ENCODE data around the gene INPP4B. TPM values are rescaled to one million over a fixed set of nuclear protein-coding genes. Genes with fewer than 3 reads are reported as not detected.
A peak's percentile ranks its signal among the peaks of the same experiment; 100 is the strongest.

Gene INPP4B
- total RNA-seq, 1 donor from 2014 or later = 16.8 TPM

GRCh38 chr4:142128529-142128928 lies 717.6 kb downstream of the INPP4B start:
- H3K27ac Mint-ChIP-seq = no peak overlapping the region
- peaks cover 16% of the 10 kb centered on the region for H3K4me1 Mint-ChIP-seq (ENCODE audit: low read depth)
- H3K27me3 Mint-ChIP-seq (ENCODE audit: insufficient read depth) = no peaks in the 10 kb centered on the region
- H3K9me3 Mint-ChIP-seq = no peaks in the 10 kb centered on the region
- intact Hi-C loops (cut with micrococcal nuclease) = loop anchor here (5.0 to 10.0 kb wide), 4 partner anchors 154 to 1386 kb away; partner anchors contain the start of gene SMARCA5
- H3K36me3 Mint-ChIP-seq (ENCODE audit: low read depth) = peaks cover 2% of the 10 kb centered on the region
- no peak for DNase-seq (ENCODE audit: low spot score)
- H3K4me3 Mint-ChIP-seq = no peak overlapping the region

GRCh38 chr4:142126890-142127497 lies 719.1 kb downstream of the INPP4B start:
- Mint-ChIP-seq H3K27ac (no peak overlapping the region), H3K4me1 (ENCODE audit: low read depth) (peaks cover 18% of the 10 kb centered on the region), H3K9me3 (no peaks in the 10 kb centered on the region), H3K27me3 (ENCODE audit: insufficient read depth) (no peaks in the 10 kb centered on the region), H3K4me3 (no peak overlapping the region), H3K36me3 (ENCODE audit: low read depth) (peaks cover 2% of the 10 kb centered on the region)
- intact Hi-C loops (cut with micrococcal nuclease) = loop anchor here (1.0 to 10.0 kb wide), 9 partner anchors 155 to 1388 kb away; partner anchors contain the start of genes SMARCA5 and USP38
- DNase-seq (ENCODE audit: low spot score) = peak; percentile 27

- intact Hi-C loops (cut with micrococcal nuclease) = loop anchor here (5.0 to 10.0 kb wide), 5 partner anchors 157 to 1390 kb away; partner anchors contain the start of gene SMARCA5
- Mint-ChIP-seq H3K9me3 (no peaks in the 10 kb centered on the region), H3K4me1 (ENCODE audit: low read depth) (peaks cover 28% of the 10 kb centered on the region), H3K4me3 (no peak overlapping the region), H3K27me3 (ENCODE audit: insufficient read depth) (no peaks in the 10 kb centered on the region), H3K27ac (no peak overlapping the region), H3K36me3 (ENCODE audit: low read depth) (peaks cover 3% of the 10 kb centered on the region)
- DNase-seq (ENCODE audit: low spot score) = no peak
Measured at GRCh38 chr4:142124874-142125273, 721.2 kb downstream of the INPP4B start.

GRCh38 chr4:142121448-142122350 lies 724.4 kb downstream of the INPP4B start:
- Mint-ChIP-seq H3K4me1 (ENCODE audit: low read depth) (peaks cover 19% of the 10 kb centered on the region), H3K27ac (no peak overlapping the region), H3K27me3 (ENCODE audit: insufficient read depth) (no peaks in the 10 kb centered on the region), H3K4me3 (no peak overlapping the region), H3K9me3 (no peaks in the 10 kb centered on the region), H3K36me3 (ENCODE audit: low read depth) (peaks cover 14% of the 10 kb centered on the region)
- intact Hi-C loops (cut with micrococcal nuclease) = loop anchor here (5.0 to 10.0 kb wide), 2 partner anchors 286 to 1393 kb away; partner anchors contain the start of gene SMARCA5
- DNase-seq (ENCODE audit: low spot score) = no peak

- H3K27ac Mint-ChIP-seq = no peak overlapping the region
- no peak for DNase-seq (ENCODE audit: low spot score)
- no peak overlapping the region for H3K4me3 Mint-ChIP-seq
- H3K4me1 Mint-ChIP-seq (ENCODE audit: low read depth) = peaks cover 19% of the 10 kb centered on the region
- H3K9me3 Mint-ChIP-seq = no peaks in the 10 kb centered on the region
- H3K36me3 Mint-ChIP-seq (ENCODE audit: low read depth) = peaks cover 14% of the 10 kb centered on the region
- intact Hi-C loops (cut with micrococcal nuclease) = loop anchor here (5.0 to 10.0 kb wide), 2 partner anchors 286 to 1394 kb away; partner anchors contain the start of gene SMARCA5
- no peaks in the 10 kb centered on the region for H3K27me3 Mint-ChIP-seq (ENCODE audit: insufficient read depth)
Measured at GRCh38 chr4:142120921-142121320, 725.2 kb downstream of the INPP4B start.

GRCh38 chr4:142112451-142112850 lies 733.6 kb downstream of the INPP4B start:
- no peak for DNase-seq (ENCODE audit: low spot score)
- H3K27ac Mint-ChIP-seq = no peak overlapping the region
- H3K36me3 Mint-ChIP-seq (ENCODE audit: low read depth) = peaks cover 17% of the 10 kb centered on the region
- H3K27me3 Mint-ChIP-seq (ENCODE audit: insufficient read depth) = no peaks in the 10 kb centered on the region
- H3K4me1 Mint-ChIP-seq (ENCODE audit: low read depth) = no peaks in the 10 kb centered on the region
- H3K4me3 Mint-ChIP-seq = no peak overlapping the region
- intact Hi-C loops (cut with micrococcal nuclease) = no loop called here
- H3K9me3 Mint-ChIP-seq = no peaks in the 10 kb centered on the region

- Mint-ChIP-seq H3K4me1 (ENCODE audit: low read depth) (no peaks in the 10 kb centered on the region), H3K27ac (no peak overlapping the region), H3K9me3 (no peaks in the 10 kb centered on the region), H3K4me3 (no peak overlapping the region), H3K36me3 (ENCODE audit: low read depth) (peaks cover 12% of the 10 kb centered on the region), H3K27me3 (ENCODE audit: insufficient read depth) (no peaks in the 10 kb centered on the region)
- intact Hi-C loops (cut with micrococcal nuclease) = no loop called here
- no peak for DNase-seq (ENCODE audit: low spot score)
Measured at GRCh38 chr4:142110136-142110535, 736.0 kb downstream of the INPP4B start.

GRCh38 chr4:142104041-142104440 lies 742.1 kb downstream of the INPP4B start:
- no peak for DNase-seq (ENCODE audit: low spot score)
- intact Hi-C loops (cut with micrococcal nuclease) = no loop called here
- no peak overlapping the region for H3K27ac Mint-ChIP-seq
- no peaks in the 10 kb centered on the region for H3K4me1 Mint-ChIP-seq (ENCODE audit: low read depth)
- H3K36me3 Mint-ChIP-seq (ENCODE audit: low read depth) = peaks cover 7% of the 10 kb centered on the region
- H3K27me3 Mint-ChIP-seq (ENCODE audit: insufficient read depth) = no peaks in the 10 kb centered on the region
- no peaks in the 10 kb centered on the region for H3K9me3 Mint-ChIP-seq
- H3K4me3 Mint-ChIP-seq = no peak overlapping the region

GRCh38 chr4:142101401-142101800 lies 744.7 kb downstream of the INPP4B start:
- no peaks in the 10 kb centered on the region for H3K9me3 Mint-ChIP-seq
- H3K4me1 Mint-ChIP-seq (ENCODE audit: low read depth) = no peaks in the 10 kb centered on the region
- no peak overlapping the region for H3K27ac Mint-ChIP-seq
- no peak overlapping the region for H3K4me3 Mint-ChIP-seq
- H3K27me3 Mint-ChIP-seq (ENCODE audit: insufficient read depth) = no peaks in the 10 kb centered on the region
- peaks cover 6% of the 10 kb centered on the region for H3K36me3 Mint-ChIP-seq (ENCODE audit: low read depth)
- DNase-seq (ENCODE audit: low spot score) = no peak
- intact Hi-C loops (cut with micrococcal nuclease) = no loop called here

GRCh38 chr4:142100941-142101340 lies 745.2 kb downstream of the INPP4B start:
- Mint-ChIP-seq H3K9me3 (no peaks in the 10 kb centered on the region), H3K27ac (no peak overlapping the region), H3K27me3 (ENCODE audit: insufficient read depth) (no peaks in the 10 kb centered on the region), H3K4me1 (ENCODE audit: low read depth) (no peaks in the 10 kb centered on the region), H3K36me3 (ENCODE audit: low read depth) (peaks cover 6% of the 10 kb centered on the region), H3K4me3 (no peak overlapping the region)
- intact Hi-C loops (cut with micrococcal nuclease) = no loop called here
- DNase-seq (ENCODE audit: low spot score) = no peak

- Mint-ChIP-seq H3K4me3 (no peak overlapping the region), H3K4me1 (ENCODE audit: low read depth) (no peaks in the 10 kb centered on the region), H3K9me3 (no peaks in the 10 kb centered on the region), H3K36me3 (ENCODE audit: low read depth) (peaks cover 7% of the 10 kb centered on the region), H3K27ac (no peak overlapping the region), H3K27me3 (ENCODE audit: insufficient read depth) (no peaks in the 10 kb centered on the region)
- intact Hi-C loops (cut with micrococcal nuclease) = no loop called here
- no peak for DNase-seq (ENCODE audit: low spot score)
Measured at GRCh38 chr4:142098900-142099545, 747.1 kb downstream of the INPP4B start.

GRCh38 chr4:142098380-142098779 lies 747.7 kb downstream of the INPP4B start:
- no peaks in the 10 kb centered on the region for H3K27me3 Mint-ChIP-seq (ENCODE audit: insufficient read depth)
- intact Hi-C loops (cut with micrococcal nuclease) = no loop called here
- no peaks in the 10 kb centered on the region for H3K4me1 Mint-ChIP-seq (ENCODE audit: low read depth)
- peaks cover 7% of the 10 kb centered on the region for H3K36me3 Mint-ChIP-seq (ENCODE audit: low read depth)
- no peak for DNase-seq (ENCODE audit: low spot score)
- no peak overlapping the region for H3K27ac Mint-ChIP-seq
- H3K9me3 Mint-ChIP-seq = no peaks in the 10 kb centered on the region
- H3K4me3 Mint-ChIP-seq = no peak overlapping the region

- H3K4me3 Mint-ChIP-seq = no peak overlapping the region
- H3K27ac Mint-ChIP-seq = no peak overlapping the region
- no peaks in the 10 kb centered on the region for H3K27me3 Mint-ChIP-seq (ENCODE audit: insufficient read depth)
- no peak for DNase-seq (ENCODE audit: low spot score)
- H3K4me1 Mint-ChIP-seq (ENCODE audit: low read depth) = no peaks in the 10 kb centered on the region
- no peaks in the 10 kb centered on the region for H3K9me3 Mint-ChIP-seq
- H3K36me3 Mint-ChIP-seq (ENCODE audit: low read depth) = peaks cover 7% of the 10 kb centered on the region
- intact Hi-C loops (cut with micrococcal nuclease) = no loop called here
Measured at GRCh38 chr4:142097015-142097414, 749.1 kb downstream of the INPP4B start.
